Heart left ventricle (tissue), 13 donors: ENCODE data around the gene ZNF736.

Experiments used
- POLR2A ChIP-seq, 2 donors: fragments of 450-650 bp; IDR thresholded peaks; one replicate each; pipeline ENCODE4 v1.6.1; 2017; ENCODE audit warnings: antibody characterized with exemption in 2 of 2, mild to moderate bottlenecking in 2 of 2, moderate library complexity in 2 of 2
- TF ChIP-seq, protein P1 (sequence below), 12 donors: fragments of 200-600 bp; sonication (generic) in 4 of 12; IDR thresholded peaks; one replicate each; pipeline versions ENCODE4 v1.5.0 to v1.8.0; 2018 to 2022; ENCODE audit warnings: antibody characterized with exemption in 12 of 12, mild to moderate bottlenecking in 5 of 12
- donor health status: ischemic (EF 13 %, LVEDD 7.1; RV severe dilation, severe dysfunction).
- donor health status: DM: no; HTN: yes; CAD: no.
- donor health status: DM: no; HTN: no; CAD: no.
- donor health status: ischemic (EF 25% LVEDD 6.9; RV normal size, moderate dysfunction).
- donor health status: ischemic (EF 25% LVEDD 5.7; RV mildly dilated, moderate dysfunction).
- donor health status: ischemic (EF 35%, LVEDD 5.7; RV mildly dilated, moderate dysfunction).
- donor health status: nonischemic (EF 11% LVEDD 7.7; RV severe dilation, severe dysfunction).
- donor health status: DM: yes; HTN: yes; CAD: no.
- donor health status: PGD.
- donor health status: ischemic (EF 29% LVEDD 5.4; RV normal size, mild dysfunction).
- donor health status: nonischemic (EF 23%, LVEDD 6.1; RV moderate dilation, normal function).

- TF ChIP-seq, protein P1, sequence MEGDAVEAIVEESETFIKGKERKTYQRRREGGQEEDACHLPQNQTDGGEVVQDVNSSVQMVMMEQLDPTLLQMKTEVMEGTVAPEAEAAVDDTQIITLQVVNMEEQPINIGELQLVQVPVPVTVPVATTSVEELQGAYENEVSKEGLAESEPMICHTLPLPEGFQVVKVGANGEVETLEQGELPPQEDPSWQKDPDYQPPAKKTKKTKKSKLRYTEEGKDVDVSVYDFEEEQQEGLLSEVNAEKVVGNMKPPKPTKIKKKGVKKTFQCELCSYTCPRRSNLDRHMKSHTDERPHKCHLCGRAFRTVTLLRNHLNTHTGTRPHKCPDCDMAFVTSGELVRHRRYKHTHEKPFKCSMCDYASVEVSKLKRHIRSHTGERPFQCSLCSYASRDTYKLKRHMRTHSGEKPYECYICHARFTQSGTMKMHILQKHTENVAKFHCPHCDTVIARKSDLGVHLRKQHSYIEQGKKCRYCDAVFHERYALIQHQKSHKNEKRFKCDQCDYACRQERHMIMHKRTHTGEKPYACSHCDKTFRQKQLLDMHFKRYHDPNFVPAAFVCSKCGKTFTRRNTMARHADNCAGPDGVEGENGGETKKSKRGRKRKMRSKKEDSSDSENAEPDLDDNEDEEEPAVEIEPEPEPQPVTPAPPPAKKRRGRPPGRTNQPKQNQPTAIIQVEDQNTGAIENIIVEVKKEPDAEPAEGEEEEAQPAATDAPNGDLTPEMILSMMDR (IDR thresholded peaks at IDR 0.05): no peak
- TF ChIP-seq POLR2A (IDR thresholded peaks at IDR 0.05): no peak
Measured at GRCh38 chr7:64371116-64371515, 57.4 kb downstream of the ZNF736 start.
